Loucy (cell line): ENCODE measurements around the gene TFG.

Source experiments
- H2AFZ ChIP-seq: fragments of 200-600 bp; sonication (generic); 2 replicates; pipeline ENCODE4 v1.6.0; 2016; ENCODE audit warnings: antibody characterized with exemption, mild to moderate bottlenecking, low read length, moderate library complexity
- H3F3A ChIP-seq: fragments of 200-600 bp; 2 replicates; pipeline ENCODE4 v1.6.0; 2016; ENCODE audit warnings: antibody characterized with exemption, low read depth, mild to moderate bottlenecking
- H3K27me3 ChIP-seq: fragments of 200-600 bp; sonication (generic); 2 replicates; pipeline ENCODE4 v1.6.1; 2014; ENCODE audit warnings: low read length, mild to moderate bottlenecking; ENCODE audit not compliant: insufficient read depth, poor library complexity, severe bottlenecking
- H3K36me3 ChIP-seq: fragments of 200-600 bp; sonication (generic); 2 replicates; pipeline ENCODE4 v1.6.1; 2016; ENCODE audit warnings: low read length; ENCODE audit not compliant: insufficient read depth
- H3K4me1 ChIP-seq: fragments of 200-600 bp; sonication (generic); 2 replicates; pipeline ENCODE4 v1.5.1; 2014; ENCODE audit warnings: low read length, mild to moderate bottlenecking; ENCODE audit not compliant: insufficient read depth, poor library complexity, severe bottlenecking
- H3K4me2 ChIP-seq: fragments of 200-600 bp; sonication (generic); 2 replicates; pipeline ENCODE4 v1.6.0; 2014; ENCODE audit warnings: antibody characterized with exemption, low read length, low read depth, mild to moderate bottlenecking; ENCODE audit not compliant: poor library complexity, severe bottlenecking
- H3K4me3 ChIP-seq: fragments of 200-600 bp; sonication (generic); 2 replicates; pipeline ENCODE4 v1.5.1; 2014; ENCODE audit warnings: low read length, mild to moderate bottlenecking, mixed read lengths; ENCODE audit not compliant: poor library complexity, severe bottlenecking
- H3K79me2 ChIP-seq: fragments of 200-600 bp; sonication (generic); 2 replicates; pipeline ENCODE4 v1.6.1; 2014; ENCODE audit warnings: low read length; ENCODE audit not compliant: insufficient read depth
- H3K9ac ChIP-seq: fragments of 200-600 bp; sonication (generic); 2 replicates; pipeline ENCODE4 v1.6.0; 2014; ENCODE audit warnings: mild to moderate bottlenecking, low read depth, low read length, moderate library complexity; ENCODE audit not compliant: poor library complexity, severe bottlenecking
- H3K9me2 ChIP-seq: fragments of 200-600 bp; sonication (generic); replicated peaks from 2 replicates; pipeline ENCODE4 v1.6.1; 2016; ENCODE audit warnings: low read depth, low read length, mixed read lengths
- H3K9me3 ChIP-seq: fragments of 200-600 bp; sonication (generic); 2 replicates; pipeline ENCODE4 v1.6.1; 2014; ENCODE audit warnings: mild to moderate bottlenecking, antibody characterized with exemption, low read length, low read depth; ENCODE audit not compliant: insufficient read depth
- H4K20me1 ChIP-seq: fragments of 200-600 bp; sonication (generic); 2 replicates; pipeline ENCODE4 v1.6.0; 2014; ENCODE audit warnings: antibody characterized with exemption, low read length, mild to moderate bottlenecking; ENCODE audit not compliant: insufficient read depth, poor library complexity, severe bottlenecking
- EZH2phosphoT487 ChIP-seq: fragments of 200-600 bp; IDR thresholded peaks from 2 replicates; pipeline ENCODE4 v1.6.1; 2018; ENCODE audit warnings: antibody characterized with exemption, mild to moderate bottlenecking, moderate library complexity, borderline replicate concordance
- TF ChIP-seq, protein P1 (sequence below): fragments of 200-600 bp; sonication (generic); conservative IDR thresholded peaks from 2 replicates; pipeline ENCODE4 v1.5.1; 2014; ENCODE audit warnings: mild to moderate bottlenecking, antibody characterized with exemption, low read length

Gene TFG

DNA sequence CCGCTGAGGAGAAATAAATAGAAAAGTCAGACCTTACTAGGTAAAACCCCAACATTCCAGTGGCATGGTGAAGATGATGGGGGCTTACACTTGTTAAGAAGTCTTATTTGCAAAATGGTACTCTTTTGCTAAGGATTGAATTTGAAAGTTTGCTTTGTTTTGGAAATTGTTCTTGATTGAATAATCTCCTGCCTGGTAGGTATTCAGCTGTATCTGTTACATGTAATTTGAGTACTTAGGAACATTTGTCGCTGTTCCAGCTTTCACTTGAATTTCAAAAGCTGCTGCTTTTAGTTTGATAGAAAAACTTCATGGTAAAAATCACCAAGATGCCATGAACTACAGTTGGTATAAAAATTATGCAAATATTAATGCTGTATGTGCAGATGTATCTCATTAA, 44.6 kb downstream of the TFG start:
- Histone ChIP-seq H2AFZ (no peak overlapping the region), H3K79me2 (no peaks in the 10 kb centered on the region), H3K9me2 (no peaks in the 10 kb centered on the region), H3K4me2 (no peak overlapping the region), H3K9me3 (no peaks in the 10 kb centered on the region), H3K9ac (no peak overlapping the region), H4K20me1 (no peaks in the 10 kb centered on the region), H3F3A (no peaks in the 10 kb centered on the region), H3K4me3 (no peak overlapping the region), H3K36me3 (peaks cover 48% of the 10 kb centered on the region; the same call in 1 of the 2 replicates), H3K27me3 (no peaks in the 10 kb centered on the region), H3K4me1 (no peaks in the 10 kb centered on the region)
- TF ChIP-seq EZH2phosphoT487: no peak
- TF ChIP-seq, protein P1, sequence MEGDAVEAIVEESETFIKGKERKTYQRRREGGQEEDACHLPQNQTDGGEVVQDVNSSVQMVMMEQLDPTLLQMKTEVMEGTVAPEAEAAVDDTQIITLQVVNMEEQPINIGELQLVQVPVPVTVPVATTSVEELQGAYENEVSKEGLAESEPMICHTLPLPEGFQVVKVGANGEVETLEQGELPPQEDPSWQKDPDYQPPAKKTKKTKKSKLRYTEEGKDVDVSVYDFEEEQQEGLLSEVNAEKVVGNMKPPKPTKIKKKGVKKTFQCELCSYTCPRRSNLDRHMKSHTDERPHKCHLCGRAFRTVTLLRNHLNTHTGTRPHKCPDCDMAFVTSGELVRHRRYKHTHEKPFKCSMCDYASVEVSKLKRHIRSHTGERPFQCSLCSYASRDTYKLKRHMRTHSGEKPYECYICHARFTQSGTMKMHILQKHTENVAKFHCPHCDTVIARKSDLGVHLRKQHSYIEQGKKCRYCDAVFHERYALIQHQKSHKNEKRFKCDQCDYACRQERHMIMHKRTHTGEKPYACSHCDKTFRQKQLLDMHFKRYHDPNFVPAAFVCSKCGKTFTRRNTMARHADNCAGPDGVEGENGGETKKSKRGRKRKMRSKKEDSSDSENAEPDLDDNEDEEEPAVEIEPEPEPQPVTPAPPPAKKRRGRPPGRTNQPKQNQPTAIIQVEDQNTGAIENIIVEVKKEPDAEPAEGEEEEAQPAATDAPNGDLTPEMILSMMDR: no peak

DNA sequence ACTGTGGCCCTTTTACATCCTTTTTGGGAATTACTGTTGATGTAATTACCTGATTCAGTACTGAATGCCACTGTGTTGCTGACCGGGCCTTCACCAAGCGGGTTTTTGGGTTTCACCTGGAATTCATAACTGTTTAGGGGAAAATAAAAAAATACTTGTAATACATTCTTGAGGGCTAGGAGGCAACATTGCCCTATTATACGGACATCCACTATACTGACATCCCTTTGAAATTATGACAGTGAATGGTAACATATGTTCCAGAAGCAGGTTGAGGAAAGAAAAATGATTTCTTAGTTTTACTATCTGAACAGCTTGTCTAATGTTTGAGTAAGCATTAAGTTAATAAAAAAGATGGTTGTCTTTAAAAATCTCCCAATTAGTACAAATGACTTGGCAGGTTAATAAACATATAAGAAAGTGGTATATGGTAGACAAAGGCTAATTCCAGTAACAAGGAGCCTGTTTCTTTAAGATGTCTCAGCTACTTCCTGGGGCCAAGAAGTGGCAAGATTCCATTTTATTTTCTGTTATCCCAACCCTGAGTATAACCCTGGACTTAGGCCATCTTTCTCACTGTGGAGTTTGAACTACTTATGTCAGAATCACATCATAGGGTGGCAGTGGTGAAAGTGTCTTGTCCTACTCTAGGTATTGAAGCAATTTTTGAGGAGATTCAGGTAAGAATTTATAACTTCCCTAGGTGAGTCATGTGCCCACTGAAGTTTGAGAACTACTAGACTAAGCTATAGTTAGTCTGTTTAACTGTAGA, 45.5 kb downstream of the TFG start:
- H3F3A ChIP-seq: no peaks in the 10 kb centered on the region
- no peak for TF ChIP-seq EZH2phosphoT487
- TF ChIP-seq, protein P1: 0 out of 2 replicates have a peak, but pooled peaks have one; percentile 16
- H3K4me2 ChIP-seq: no peak overlapping the region
- no peaks in the 10 kb centered on the region for H3K9me2 ChIP-seq
- no peaks in the 10 kb centered on the region for H3K79me2 ChIP-seq
- H3K9me3 ChIP-seq: no peaks in the 10 kb centered on the region
- peaks cover 39% of the 10 kb centered on the region; the same call in 1 of the 2 replicates for H3K36me3 ChIP-seq
- H4K20me1 ChIP-seq: no peaks in the 10 kb centered on the region
- no peak overlapping the region for H3K9ac ChIP-seq
- H3K27me3 ChIP-seq: no peaks in the 10 kb centered on the region
- no peak overlapping the region for H2AFZ ChIP-seq
- no peak overlapping the region for H3K4me3 ChIP-seq
- H3K4me1 ChIP-seq: no peaks in the 10 kb centered on the region

DNA sequence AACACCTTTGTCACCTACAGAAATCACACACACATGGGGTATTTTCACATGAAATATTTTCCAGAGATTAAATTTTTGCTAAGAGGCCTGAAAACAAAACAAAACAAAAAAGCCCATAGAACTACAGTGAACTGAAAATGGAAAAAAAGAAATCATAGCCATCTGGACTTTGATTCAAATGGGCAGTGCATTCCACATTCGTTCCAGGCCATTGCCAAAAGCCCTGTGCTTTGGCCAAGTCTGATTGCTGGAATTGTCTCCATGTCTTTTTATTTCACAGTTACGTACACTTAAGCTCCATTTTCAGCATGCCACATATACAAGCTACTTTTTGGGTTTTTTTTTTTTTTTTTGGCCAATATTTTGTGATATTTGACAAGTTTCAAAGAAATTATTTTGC, 47.1 kb downstream of the TFG start:
- Histone ChIP-seq H3F3A (no peaks in the 10 kb centered on the region), H3K79me2 (no peaks in the 10 kb centered on the region), H4K20me1 (no peaks in the 10 kb centered on the region), H3K4me3 (no peak overlapping the region), H3K4me2 (no peak overlapping the region), H3K9me3 (no peaks in the 10 kb centered on the region), H3K9ac (no peak overlapping the region), H3K9me2 (no peaks in the 10 kb centered on the region), H3K36me3 (peaks cover 22% of the 10 kb centered on the region; the same call in 1 of the 2 replicates), H3K4me1 (peaks cover 2% of the 10 kb centered on the region), H3K27me3 (no peaks in the 10 kb centered on the region), H2AFZ (no peak overlapping the region)
- TF ChIP-seq, protein P1: no peak
- TF ChIP-seq EZH2phosphoT487: no peak
